GM10248 (cell line): ENCODE data around the gene RCAN2.

ENCODE experiments used
- CTCF ChIA-PET: fragments of 300-600 bp; sonication (Branson Sonifier 250); formaldehyde crosslinking; extraction: SDS; loops from one replicate; lab custom pipeline; 2021; ENCODE audit warnings: antibody characterized with exemption; lab: Yijun Ruan, JAX
- POLR2A ChIA-PET: fragments of 350-650 bp; sonication (Branson Sonifier 250); formaldehyde crosslinking; extraction: SDS; loops from one replicate; lab custom pipeline; 2020; ENCODE audit warnings: antibody characterized with exemption; lab: Yijun Ruan, JAX
- DNase-seq: peaks from one replicate; pipeline ENCODE4 v3.0.0; 2012; ENCODE audit errors: extremely low spot score
- TF ChIP-seq, protein P1 (sequence below): IDR thresholded peaks from 2 replicates; pipeline ENCODE4 v1.5.1; 2012; ENCODE audit warnings: mild to moderate bottlenecking, low read depth; ENCODE audit errors: extremely low read depth, missing control alignments, control extremely low read depth

The RCAN2 gene

DNA sequence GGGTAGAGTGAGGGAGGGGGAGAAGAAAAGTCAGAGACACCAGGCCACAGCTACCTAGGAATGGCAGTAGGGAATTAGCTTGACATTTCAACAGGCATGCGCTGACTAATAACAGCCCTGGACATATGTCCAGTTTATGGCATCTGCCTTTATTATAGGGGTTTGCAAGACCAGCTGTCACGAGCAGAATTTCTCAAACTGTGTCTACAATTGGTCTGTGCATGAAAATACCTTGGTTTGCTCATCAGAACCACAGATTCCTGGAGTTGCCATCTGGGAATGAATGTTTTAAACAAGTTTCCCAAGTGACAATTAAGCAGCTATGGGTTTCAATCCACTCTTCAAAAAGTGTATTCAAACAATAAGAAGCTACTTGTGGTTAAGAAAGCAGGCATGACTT, 210.1 kb downstream of the RCAN2 start:
- TF ChIP-seq, protein P1, sequence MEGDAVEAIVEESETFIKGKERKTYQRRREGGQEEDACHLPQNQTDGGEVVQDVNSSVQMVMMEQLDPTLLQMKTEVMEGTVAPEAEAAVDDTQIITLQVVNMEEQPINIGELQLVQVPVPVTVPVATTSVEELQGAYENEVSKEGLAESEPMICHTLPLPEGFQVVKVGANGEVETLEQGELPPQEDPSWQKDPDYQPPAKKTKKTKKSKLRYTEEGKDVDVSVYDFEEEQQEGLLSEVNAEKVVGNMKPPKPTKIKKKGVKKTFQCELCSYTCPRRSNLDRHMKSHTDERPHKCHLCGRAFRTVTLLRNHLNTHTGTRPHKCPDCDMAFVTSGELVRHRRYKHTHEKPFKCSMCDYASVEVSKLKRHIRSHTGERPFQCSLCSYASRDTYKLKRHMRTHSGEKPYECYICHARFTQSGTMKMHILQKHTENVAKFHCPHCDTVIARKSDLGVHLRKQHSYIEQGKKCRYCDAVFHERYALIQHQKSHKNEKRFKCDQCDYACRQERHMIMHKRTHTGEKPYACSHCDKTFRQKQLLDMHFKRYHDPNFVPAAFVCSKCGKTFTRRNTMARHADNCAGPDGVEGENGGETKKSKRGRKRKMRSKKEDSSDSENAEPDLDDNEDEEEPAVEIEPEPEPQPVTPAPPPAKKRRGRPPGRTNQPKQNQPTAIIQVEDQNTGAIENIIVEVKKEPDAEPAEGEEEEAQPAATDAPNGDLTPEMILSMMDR, result no peak
- ChIA-PET CTCF (interaction anchor here (1.2 to 1.6 kb wide), 2 partner anchors 12 to 262 kb away, joined by 3 to 4 read pairs; no protein-coding TSS in a partner anchor), POLR2A (no interaction called here)
- no peak for DNase-seq

DNA sequence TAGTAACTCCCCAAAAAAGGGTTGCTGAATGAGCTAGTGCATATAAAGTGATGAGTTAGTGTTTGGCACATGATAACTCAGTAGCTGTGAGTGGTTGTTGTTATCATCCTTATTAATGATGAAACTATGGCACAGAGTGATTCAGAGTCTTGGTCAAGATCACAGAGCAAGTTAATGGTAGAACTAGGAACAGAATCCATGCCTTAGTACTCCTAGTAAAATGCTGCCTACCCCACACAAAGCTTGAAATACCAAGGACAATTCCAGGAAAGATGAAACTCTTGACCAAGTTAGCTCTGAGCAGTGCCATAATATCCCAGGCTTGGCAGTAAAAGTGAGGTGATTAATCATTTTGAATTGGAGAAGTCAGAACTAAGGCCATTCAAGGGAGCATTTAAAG, 211.4 kb downstream of the RCAN2 start:
- TF ChIP-seq, protein P1, result no peak
- ChIA-PET CTCF (interaction anchor here (1.0 to 1.6 kb wide), 4 partner anchors 9 to 261 kb away, joined by 3 read pairs; no protein-coding TSS in a partner anchor), POLR2A (no interaction called here)
- no peak for DNase-seq

DNA sequence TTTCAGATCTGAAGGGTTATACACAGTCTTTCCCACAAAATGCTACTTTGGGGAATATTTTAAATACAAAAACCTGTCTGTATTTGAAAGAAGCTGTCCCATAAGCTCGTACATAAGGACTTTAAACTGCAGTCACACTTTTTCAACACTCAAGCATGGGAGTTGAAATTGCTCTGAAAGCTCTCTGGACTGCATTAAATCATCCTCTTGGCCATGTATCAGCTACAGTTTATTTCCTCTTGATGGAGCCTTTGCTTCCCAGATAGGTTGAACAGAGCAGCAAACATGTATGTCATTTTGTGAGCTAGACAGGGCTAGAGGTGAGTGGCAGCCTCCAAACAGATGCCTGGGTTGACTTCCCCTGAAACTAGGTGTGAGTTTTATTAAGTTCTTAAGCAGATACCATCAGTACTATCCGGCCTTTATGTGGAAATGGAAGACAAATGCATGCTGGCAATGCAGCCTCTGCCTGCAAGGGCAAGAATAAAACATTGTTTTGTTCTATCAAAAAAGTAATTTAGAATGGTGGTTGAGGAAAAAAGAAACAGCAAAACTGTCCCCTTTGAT, 214.6 kb downstream of the RCAN2 start:
- no peak for DNase-seq
- ChIA-PET POLR2A (no interaction called here), CTCF (interaction anchor here (1.4 kb wide), 1 partner anchor 201 kb away, joined by 3 read pairs; no protein-coding TSS in a partner anchor)
- TF ChIP-seq, protein P1, result no peak

DNA sequence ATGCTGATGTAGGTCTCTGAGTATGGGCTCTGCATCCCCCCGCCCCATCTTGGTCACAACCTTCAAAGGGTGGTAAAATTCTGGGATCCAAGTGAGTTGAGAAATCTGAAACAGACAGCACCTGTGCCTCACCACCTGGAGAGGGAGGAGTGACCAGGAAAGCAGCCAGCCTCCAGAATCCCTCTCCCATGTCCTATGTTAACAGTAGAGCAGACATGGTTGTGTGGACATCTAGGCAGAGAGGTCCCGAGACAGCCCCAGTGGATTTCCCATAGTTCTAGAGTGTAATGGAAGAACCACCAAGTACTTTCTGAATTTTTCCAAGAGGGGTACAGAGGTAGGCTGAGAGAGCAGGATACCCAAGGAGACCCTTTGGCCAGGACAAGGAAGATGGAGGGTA, 216.7 kb downstream of the RCAN2 start:
- CTCF ChIA-PET, result interaction anchor here (0.8 kb wide), 1 partner anchor 45 kb away, joined by 3 read pairs; no protein-coding TSS in a partner anchor
- POLR2A ChIA-PET, result no interaction called here
- no peak for DNase-seq
- TF ChIP-seq, protein P1, result no peak

DNA sequence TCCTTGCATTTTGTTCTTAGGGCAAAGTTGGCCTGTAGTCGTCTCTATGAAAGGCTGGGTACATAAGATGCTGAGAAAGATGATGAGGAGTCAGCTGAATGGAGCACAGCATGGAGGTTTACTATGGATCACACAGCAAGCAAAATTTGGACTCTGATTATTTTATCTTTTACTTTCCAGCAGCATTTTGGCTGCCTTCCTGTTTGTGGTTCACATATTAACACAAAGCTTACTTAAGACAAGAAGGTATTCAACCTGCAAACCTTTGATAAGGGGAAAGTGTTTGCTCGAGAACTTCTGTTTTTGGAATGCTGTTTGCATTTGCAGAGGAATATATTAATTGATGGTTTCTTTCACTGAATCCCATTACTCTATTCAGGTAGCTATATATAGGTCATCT, 217.3 kb downstream of the RCAN2 start:
- no peak for DNase-seq
- CTCF ChIA-PET, result interaction anchor here (0.8 to 1.6 kb wide), 5 partner anchors 9 to 85 kb away, joined by 3 to 6 read pairs (median 4); no protein-coding TSS in a partner anchor
- POLR2A ChIA-PET, result no interaction called here
- TF ChIP-seq, protein P1, result no peak

DNA sequence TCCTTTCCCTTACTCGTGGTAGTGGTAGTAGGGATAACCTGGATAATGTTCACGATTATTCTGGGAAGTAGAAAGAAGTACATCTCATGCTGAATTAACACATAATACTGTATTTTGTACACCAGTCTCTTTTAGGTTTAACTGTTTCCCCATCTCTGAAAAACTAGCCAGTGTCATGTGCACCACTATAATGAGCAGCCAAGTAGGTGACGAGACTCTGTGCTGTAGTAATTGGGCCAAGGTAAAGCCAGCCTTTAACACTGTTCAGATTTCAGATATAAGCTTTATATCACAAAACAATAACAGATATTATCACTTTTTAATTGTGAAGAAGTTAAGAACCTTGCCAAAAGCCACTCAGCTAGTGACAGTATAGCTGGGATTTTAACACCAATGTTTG, 219.5 kb downstream of the RCAN2 start:
- ChIA-PET POLR2A (no interaction called here), CTCF (interaction anchor here (0.9 to 1.0 kb wide), 2 partner anchors 12 to 27 kb away, joined by 3 read pairs; no protein-coding TSS in a partner anchor)
- no peak for DNase-seq
- TF ChIP-seq, protein P1, result no peak
